OCI-LY7 (cell line): ENCODE data around the gene TMEM14A.

ENCODE experiments used
- CTCF ChIP-seq: fragments of 200-600 bp; sonication (generic); conservative IDR thresholded peaks from 2 replicates; pipeline ENCODE4 v1.5.1; 2014; ENCODE audit warnings: mild to moderate bottlenecking, antibody characterized with exemption, low read length, moderate library complexity, mixed read lengths
- EZH2phosphoT487 ChIP-seq: fragments of 200-600 bp; sonication (generic); IDR thresholded peaks from 2 replicates; pipeline ENCODE4 v1.6.1; 2018; ENCODE audit warnings: low read depth, borderline replicate concordance, mild to moderate bottlenecking, mixed run types, antibody characterized with exemption, low read length, moderate library complexity, mixed read lengths

- TF ChIP-seq CTCF, result no peak
- TF ChIP-seq EZH2phosphoT487, result no peak
Measured at GRCh38 chr6:52650941-52651340, 20.0 kb upstream of the TMEM14A start.
